Naive thymus-derived CD4-positive, alpha-beta T cell (primary cell): ENCODE data around the gene RIPK1. TPM values are rescaled to one million over a fixed set of nuclear protein-coding genes. Genes with fewer than 3 reads are reported as not detected.
"Not testable (repeated sequence)": the region's sequence is repeated elsewhere in the genome, so short reads cannot be mapped to it uniquely, and the experiment has no call there.

Experiments
- ATAC-seq: fragments of 150-1000 bp; cut with Tn5 transposase; 2 replicates; pipeline ENCODE4 v1.10.0; 2021; ENCODE audit warnings: mild to moderate bottlenecking, moderate library complexity
- CTCF ChIA-PET: fragments of 350-600 bp; sonication (Branson Sonifier 250); formaldehyde crosslinking; loops from one replicate; lab custom pipeline; 2021; ENCODE audit warnings: antibody characterized with exemption; lab: Charles Lee
- POLR2A ChIA-PET: fragments of 350-600 bp; sonication (Branson Sonifier 250); formaldehyde crosslinking; loops from one replicate; lab custom pipeline; 2021; ENCODE audit warnings: antibody characterized with exemption, inconsistent platforms; lab: Charles Lee
- DNase-seq, 9 donors: peaks; one replicate each; pipeline versions ENCODE4 v3.0.0 to v3.0.0-alpha.2; 2020 to 2022; ENCODE audit warnings: mixed read lengths in 1 of 9
- H3K27ac ChIP-seq: one replicate; pipeline ENCODE4 v1.7.0; 2013; ENCODE audit warnings: mild to moderate bottlenecking, low read depth, low read length, moderate library complexity
- H3K27me3 ChIP-seq, 2 donors: one replicate each; pipeline ENCODE4 v1.7.0; 2013; ENCODE audit warnings: low read length in 2 of 2, mild to moderate bottlenecking in 2 of 2, moderate library complexity in 2 of 2; ENCODE audit not compliant: control insufficient read depth in 2 of 2, insufficient read depth in 2 of 2
- H3K36me3 ChIP-seq, 3 experiments: 1 replicate in 2 of 3; 2 replicates in 1 of 3; pipeline ENCODE4 v1.7.0; 2013; ENCODE audit warnings: low read length in 3 of 3, mild to moderate bottlenecking in 3 of 3, moderate library complexity in 1 of 3; ENCODE audit not compliant: insufficient read depth in 3 of 3, control insufficient read depth in 2 of 3
- H3K4me1 ChIP-seq, 2 donors: one replicate each; pipeline ENCODE4 v1.7.0; 2013; ENCODE audit warnings: low read length in 2 of 2, mild to moderate bottlenecking in 2 of 2, moderate library complexity in 1 of 2; ENCODE audit not compliant: control insufficient read depth in 2 of 2, insufficient read depth in 2 of 2
- H3K4me3 ChIP-seq: 2 replicates; pipeline ENCODE4 v1.7.0; 2013; ENCODE audit warnings: mild to moderate bottlenecking, low read length
- H3K9me3 ChIP-seq, 3 experiments: 1 replicate in 2 of 3; 2 replicates in 1 of 3; pipeline ENCODE4 v1.7.0; 2013; ENCODE audit warnings: low read length in 3 of 3; ENCODE audit not compliant: control insufficient read depth in 2 of 3
- H3K27ac Mint-ChIP-seq, 9 donors: one replicate each; pipeline ENCODE4 v1.8.0; 2020 to 2022; ENCODE audit warnings: mixed read lengths in 9 of 9, mild to moderate bottlenecking in 8 of 9, moderate library complexity in 5 of 9, inconsistent platforms in 2 of 9
- H3K27me3 Mint-ChIP-seq, 5 donors: one replicate each; pipeline ENCODE4 v1.8.0; 2021 to 2022; ENCODE audit warnings: mixed read lengths in 5 of 5, mild to moderate bottlenecking in 1 of 5
- H3K36me3 Mint-ChIP-seq, 5 donors: one replicate each; pipeline ENCODE4 v1.8.0; 2020 to 2022; ENCODE audit warnings: mixed read lengths in 5 of 5, mild to moderate bottlenecking in 3 of 5, inconsistent platforms in 1 of 5
- H3K4me1 Mint-ChIP-seq, 7 donors: one replicate each; pipeline ENCODE4 v1.8.0; 2020 to 2022; ENCODE audit warnings: mixed read lengths in 7 of 7, mild to moderate bottlenecking in 3 of 7, inconsistent platforms in 1 of 7
- H3K4me3 Mint-ChIP-seq, 10 donors: one replicate each; pipeline ENCODE4 v1.8.0; 2020 to 2022; ENCODE audit warnings: mild to moderate bottlenecking in 10 of 10, mixed read lengths in 10 of 10, moderate library complexity in 6 of 10, inconsistent platforms in 2 of 10
- H3K9me3 Mint-ChIP-seq, 11 donors: one replicate each; pipeline ENCODE4 v1.8.0; 2020 to 2022; ENCODE audit warnings: mixed read lengths in 11 of 11, mild to moderate bottlenecking in 4 of 11, inconsistent platforms in 1 of 11, moderate library complexity in 1 of 11
- intact Hi-C, 2 donors: fragments of 100-400 bp; cut with micrococcal nuclease; formaldehyde crosslinking; loops; one replicate each; pipeline ENCODE4 v1.15.1; 2023
- polyA plus RNA-seq, 2 donors: library from polyadenylated mRNA; unstranded; fragments of 300-500 nt; fragmentation: Illumina TruSeq; gene quantifications; one replicate each; pipeline ENCODE4 v1.2.3, GENCODE V29; 2021
- total RNA-seq, 6 experiments: library from RNA in 5 of 6; stranded (reverse) in 5 of 6; gene quantifications; 1 replicate in 5 of 6; 2 replicates in 1 of 6; pipeline ENCODE4 v1.2.3 and lab custom pipeline; 2021 to 2026

The RIPK1 gene
- total and polyA plus RNA-seq, 7 experiments from 2014 or later: 17.1 to 34.8 (median 25.4) TPM

GRCh38 chr6:3072798-3073197 is 4.5 kb downstream of the RIPK1 start:
- no peaks in the 10 kb centered on the region for H3K27me3 Mint-ChIP-seq
- H3K36me3 Mint-ChIP-seq: peaks cover 15 to 29% (median 22%) of the 10 kb centered on the region in 5 donors
- H3K4me3 ChIP-seq: no peak overlapping the region
- DNase-seq (no peak), ATAC-seq (no peak)
- H3K27me3 ChIP-seq: no peaks in the 10 kb centered on the region
- intact Hi-C loops: no loop called here
- H3K36me3 ChIP-seq: peaks cover 0 to 22% (median 3%) of the 10 kb centered on the region in 3 experiments
- peaks cover 46 to 86% (median 75%) of the 10 kb centered on the region in 7 donors for H3K4me1 Mint-ChIP-seq
- H3K9me3 ChIP-seq: no peaks in the 10 kb centered on the region
- H3K9me3 Mint-ChIP-seq: no peaks in the 10 kb centered on the region
- no peak overlapping the region for H3K4me3 Mint-ChIP-seq
- ChIA-PET POLR2A (interaction anchor here (1.4 kb wide), 1 partner anchor 9 kb away, joined by 3 read pairs; no protein-coding TSS in a partner anchor), CTCF (interaction anchor here (0.5 kb wide), 1 partner anchor 46 kb away, joined by 3 read pairs; no protein-coding TSS in a partner anchor)
- H3K27ac ChIP-seq: no peak overlapping the region
- no peak overlapping the region for H3K27ac Mint-ChIP-seq
- peaks cover 33 to 35% of the 10 kb centered on the region in 2 donors for H3K4me1 ChIP-seq

DNA sequence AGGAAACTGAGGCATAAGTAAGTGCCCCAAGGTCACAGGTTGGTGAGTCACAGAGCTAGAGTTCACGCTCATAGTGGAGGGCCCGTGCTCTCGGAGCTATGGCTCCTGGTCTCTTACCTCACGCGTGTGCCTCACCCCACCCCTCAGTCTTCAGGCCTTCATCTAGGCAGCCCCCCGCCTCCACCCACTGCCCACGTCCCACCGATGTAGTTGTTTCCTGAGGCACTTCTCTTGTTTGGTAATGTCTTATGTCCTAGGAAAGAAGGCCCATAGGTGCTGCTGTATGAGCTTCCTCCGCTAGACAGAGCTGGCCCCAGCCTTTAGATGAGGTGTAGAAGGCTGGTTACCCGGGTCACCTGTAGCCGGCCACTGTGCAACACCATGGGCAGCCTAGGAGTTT is 5.1 kb downstream of the RIPK1 start:
- Mint-ChIP-seq H3K9me3 (no peaks in the 10 kb centered on the region), H3K4me3 (peak overlapping the region in 1 of 10 donors; percentile 23), H3K27ac (peak overlapping the region in 4 of 9 donors; percentile 3 to 58 (median 18)), H3K36me3 (peaks cover 19 to 32% (median 26%) of the 10 kb centered on the region in 5 donors), H3K27me3 (no peaks in the 10 kb centered on the region), H3K4me1 (peaks cover 47 to 84% (median 75%) of the 10 kb centered on the region in 7 donors)
- no peak for ATAC-seq
- intact Hi-C loops: no loop called here
- Histone ChIP-seq H3K36me3 (peaks cover 3 to 28% (median 3%) of the 10 kb centered on the region in 3 experiments), H3K27me3 (no peaks in the 10 kb centered on the region), H3K4me1 (peaks cover 32 to 35% of the 10 kb centered on the region in 2 donors), H3K27ac (no peak overlapping the region), H3K4me3 (no peak overlapping the region), H3K9me3 (no peaks in the 10 kb centered on the region)
- no peak for DNase-seq
- ChIA-PET POLR2A (interaction anchor here (1.4 kb wide), 1 partner anchor 10 kb away, joined by 3 read pairs; no protein-coding TSS in a partner anchor), CTCF (interaction anchor here (0.5 kb wide), 1 partner anchor 46 kb away, joined by 3 read pairs; no protein-coding TSS in a partner anchor)

- Mint-ChIP-seq H3K36me3 (peaks cover 26 to 48% (median 35%) of the 10 kb centered on the region in 5 donors), H3K4me3 (peak overlapping the region in 9 of 10 donors; percentile 59 to 84 (median 74)), H3K27me3 (no peaks in the 10 kb centered on the region), H3K4me1 (peaks cover 38 to 70% (median 66%) of the 10 kb centered on the region in 7 donors), H3K27ac (peak overlapping the region in 8 of 9 donors; percentile 37 to 79 (median 72)), H3K9me3 (no peaks in the 10 kb centered on the region)
- H3K27me3 ChIP-seq: no peaks in the 10 kb centered on the region
- no peak overlapping the region for H3K4me3 ChIP-seq
- intact Hi-C loops: no loop called here
- H3K9me3 ChIP-seq: no peaks in the 10 kb centered on the region
- POLR2A ChIA-PET: interaction anchor here (0.9 to 1.5 kb wide), 5 partner anchors 10 to 304 kb away, joined by 3 to 7 read pairs (median 4); partner anchors contain the start of gene NQO2
- CTCF ChIA-PET: no interaction called here
- peaks cover 22 to 23% of the 10 kb centered on the region in 2 donors for H3K4me1 ChIP-seq
- DNase-seq: no peak
- H3K36me3 ChIP-seq: peaks cover 10 to 45% (median 16%) of the 10 kb centered on the region in 3 experiments
- ATAC-seq: no peak
- H3K27ac ChIP-seq: peak overlapping the region; percentile 31
Observed at GRCh38 chr6:3075772-3076113, 7.4 kb downstream of the RIPK1 start.

DNA sequence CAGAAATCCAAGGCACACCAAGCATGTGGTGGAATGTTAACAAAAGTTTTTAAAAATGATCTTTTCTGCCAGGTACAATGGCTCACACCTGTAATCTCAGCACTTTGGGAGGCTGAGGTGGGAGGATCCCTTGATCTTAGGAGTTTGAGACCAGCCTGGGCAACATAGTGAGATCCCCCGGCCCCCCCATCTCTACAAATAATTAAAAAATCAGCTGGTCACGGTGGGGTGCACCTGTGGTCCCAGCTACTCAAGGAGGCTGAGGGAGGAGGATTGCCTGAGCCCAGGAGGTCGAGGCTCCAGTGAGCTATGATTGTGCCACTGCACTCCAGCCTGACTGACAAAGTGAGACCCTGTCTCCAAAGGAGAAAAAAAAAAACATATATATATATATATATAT is 8.0 kb downstream of the RIPK1 start:
- Mint-ChIP-seq H3K27me3 (no peaks in the 10 kb centered on the region), H3K4me1 (peaks cover 37 to 65% (median 60%) of the 10 kb centered on the region in 7 donors), H3K4me3 (peak overlapping the region in 4 of 10 donors; percentile 59 to 74 (median 70)), H3K27ac (peak overlapping the region in 3 of 9 donors; percentile 71 to 72 (median 72)), H3K9me3 (no peaks in the 10 kb centered on the region), H3K36me3 (peaks cover 26 to 53% (median 37%) of the 10 kb centered on the region in 5 donors)
- DNase-seq (no peak), ATAC-seq (no peak)
- Histone ChIP-seq H3K4me1 (peaks cover 21 to 22% of the 10 kb centered on the region in 2 donors), H3K4me3 (no peak overlapping the region), H3K27me3 (no peaks in the 10 kb centered on the region), H3K27ac (no peak overlapping the region), H3K9me3 (no peaks in the 10 kb centered on the region), H3K36me3 (peaks cover 15 to 51% (median 22%) of the 10 kb centered on the region in 3 experiments)
- intact Hi-C loops: no loop called here
- CTCF ChIA-PET: no interaction called here
- POLR2A ChIA-PET: interaction anchor here (0.8 to 1.5 kb wide), 5 partner anchors 10 to 305 kb away, joined by 3 to 7 read pairs (median 4); no protein-coding TSS in a partner anchor

DNA sequence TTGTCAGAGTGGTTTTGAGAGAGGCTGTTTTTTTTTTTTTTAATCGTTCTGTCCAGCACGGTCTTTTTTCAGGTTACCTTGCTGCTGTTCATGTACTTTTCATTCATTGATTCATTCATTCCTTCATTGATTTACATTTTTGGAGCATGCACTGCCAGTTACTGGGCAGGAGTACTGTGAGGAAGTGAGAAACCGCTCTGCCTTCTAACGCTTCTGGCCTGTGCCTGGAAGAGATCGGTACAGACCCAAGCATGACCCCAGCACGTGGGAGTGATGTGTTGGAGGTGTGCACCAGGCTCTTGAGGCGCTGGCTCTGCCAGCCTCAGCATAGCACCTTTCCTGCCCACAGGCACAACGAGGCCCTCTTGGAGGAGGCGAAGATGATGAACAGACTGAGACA is 9.1 kb downstream of the RIPK1 start:
- H3K27me3 ChIP-seq: no peaks in the 10 kb centered on the region
- CTCF ChIA-PET: no interaction called here
- Mint-ChIP-seq H3K36me3 (peaks cover 26 to 61% (median 41%) of the 10 kb centered on the region in 5 donors), H3K9me3 (no peaks in the 10 kb centered on the region), H3K4me1 (peaks cover 34 to 56% (median 50%) of the 10 kb centered on the region in 7 donors), H3K27me3 (no peaks in the 10 kb centered on the region), H3K27ac (peak overlapping the region in 1 of 9 donors; percentile 71), H3K4me3 (no peak overlapping the region)
- peaks cover 22 to 59% (median 22%) of the 10 kb centered on the region in 3 experiments for H3K36me3 ChIP-seq
- peaks cover 15% of the 10 kb centered on the region in 2 donors for H3K4me1 ChIP-seq
- H3K9me3 ChIP-seq: no peaks in the 10 kb centered on the region
- H3K27ac ChIP-seq: no peak overlapping the region
- H3K4me3 ChIP-seq: no peak overlapping the region
- DNase-seq (no peak), ATAC-seq (peak; percentile 16)
- POLR2A ChIA-PET: no interaction called here
- intact Hi-C loops: no loop called here

GRCh38 chr6:3078952-3079351 is 10.7 kb downstream of the RIPK1 start:
- H3K9me3 Mint-ChIP-seq, H3K27me3 ChIP-seq, DNase-seq, ATAC-seq, intact Hi-C loops, H3K4me3 ChIP-seq, H3K9me3 ChIP-seq, H3K4me3 Mint-ChIP-seq, H3K27me3 Mint-ChIP-seq, H3K27ac ChIP-seq: not testable (repeated sequence)
- ChIA-PET POLR2A (interaction anchor here (1.0 to 1.3 kb wide), 2 partner anchors 8 kb away, joined by 4 read pairs; no protein-coding TSS in a partner anchor), CTCF (interaction anchor here (1.0 kb wide), 1 partner anchor 9 kb away, joined by 3 read pairs; no protein-coding TSS in a partner anchor)
- Histone ChIP-seq H3K4me1 (peaks cover 15% of the 10 kb centered on the region in 2 donors), H3K36me3 (peaks cover 22 to 67% (median 28%) of the 10 kb centered on the region in 3 experiments)
- H3K36me3 Mint-ChIP-seq: peaks cover 33 to 68% (median 48%) of the 10 kb centered on the region in 5 donors
- peaks cover 22 to 44% (median 38%) of the 10 kb centered on the region in 7 donors for H3K4me1 Mint-ChIP-seq
- H3K27ac Mint-ChIP-seq: peak overlapping the region in 1 of 9 donors; percentile 77
